HepG2 (cell line): ENCODE measurements around the gene CREB3. TPM values are rescaled to one million over a fixed set of nuclear protein-coding genes. Genes with fewer than 3 reads are reported as not detected.

Experiments used
- BCL3 ChIP-seq: sonication (generic); formaldehyde crosslinking; IDR thresholded peaks from 2 replicates; pipeline ENCODE4 v1.5.1; 2020; ENCODE audit warnings: mild to moderate bottlenecking, missing genetic modification reagents, moderate library complexity
- BRF2 ChIP-seq: sonication (generic); formaldehyde crosslinking; IDR thresholded peaks from 2 replicates; pipeline ENCODE4 v1.8.1; 2022; ENCODE audit warnings: mild to moderate bottlenecking, missing genetic modification reagents
- DBP ChIP-seq: sonication (generic); formaldehyde crosslinking; IDR thresholded peaks from 2 replicates; pipeline ENCODE4 v1.4.0; 2020; ENCODE audit warnings: missing genetic modification reagents; ENCODE audit errors: not compliant biosample characterization
- E2F1 ChIP-seq: sonication (generic); formaldehyde crosslinking; IDR thresholded peaks from 2 replicates; pipeline ENCODE4 v1.5.0; 2020; ENCODE audit warnings: missing genetic modification reagents
- HMGXB4 ChIP-seq, 2 experiments: sonication (generic) in 1 of 2; formaldehyde crosslinking in 1 of 2; IDR thresholded peaks; 2 replicates each; pipeline versions ENCODE4 v1.4.0 to v1.6.1; 2018 to 2020; ENCODE audit warnings: missing genetic modification reagents in 2 of 2, borderline replicate concordance in 1 of 2, low read depth in 1 of 2, mild to moderate bottlenecking in 1 of 2, missing biosample characterization in 1 of 2
- HOXA7 ChIP-seq: sonication (generic); formaldehyde crosslinking; IDR thresholded peaks from 2 replicates; pipeline ENCODE4 v1.8.1; 2022; ENCODE audit warnings: mild to moderate bottlenecking, missing genetic modification reagents, moderate library complexity
- MYNN ChIP-seq: sonication (generic); formaldehyde crosslinking; IDR thresholded peaks from 2 replicates; pipeline ENCODE4 v1.4.0; 2020; ENCODE audit warnings: mild to moderate bottlenecking, low read depth, missing genetic modification reagents
- PITX1 ChIP-seq: sonication (generic); formaldehyde crosslinking; IDR thresholded peaks from 2 replicates; pipeline ENCODE4 v1.5.1; 2020; ENCODE audit warnings: mild to moderate bottlenecking, missing genetic modification reagents
- RBAK ChIP-seq: sonication (generic); formaldehyde crosslinking; IDR thresholded peaks from 2 replicates; pipeline ENCODE4 v1.5.1; 2020; ENCODE audit warnings: mild to moderate bottlenecking, missing genetic modification reagents
- RFX1 ChIP-seq: fragments of 450-650 bp; IDR thresholded peaks from 2 replicates; pipeline ENCODE4 v1.6.1; 2017
- SP5 ChIP-seq: IDR thresholded peaks from 2 replicates; pipeline ENCODE4 v1.6.1; 2016; ENCODE audit warnings: low read depth, borderline replicate concordance
- ZBTB25 ChIP-seq: IDR thresholded peaks from 2 replicates; pipeline ENCODE4 v1.6.1; 2018; ENCODE audit warnings: missing genetic modification reagents
- ZBTB44 ChIP-seq: sonication (generic); formaldehyde crosslinking; IDR thresholded peaks from 2 replicates; pipeline ENCODE4 v1.4.0; 2020; ENCODE audit warnings: missing genetic modification reagents
- ZFX ChIP-seq: sonication (generic); formaldehyde crosslinking; IDR thresholded peaks from 2 replicates; pipeline ENCODE4 v1.4.0; 2020; ENCODE audit warnings: mild to moderate bottlenecking, low read depth, missing genetic modification reagents, moderate library complexity
- ZKSCAN1 ChIP-seq: fragments of 150-350 bp; IDR thresholded peaks from 2 replicates; pipeline ENCODE4 v1.6.1; 2014; ENCODE audit warnings: low read length
- ZNF101 ChIP-seq: sonication (generic); formaldehyde crosslinking; IDR thresholded peaks from 2 replicates; pipeline ENCODE4 v1.4.0; 2020; ENCODE audit warnings: mild to moderate bottlenecking, low read depth, missing genetic modification reagents, borderline replicate concordance
- ZNF251 ChIP-seq: sonication (generic); formaldehyde crosslinking; IDR thresholded peaks from 2 replicates; pipeline ENCODE4 v1.9.0; 2021; ENCODE audit warnings: mild to moderate bottlenecking, missing genetic modification reagents
- ZNF589 ChIP-seq: sonication (generic); formaldehyde crosslinking; conservative IDR thresholded peaks from 2 replicates; pipeline ENCODE4 v1.8.0; 2022; ENCODE audit warnings: mild to moderate bottlenecking, moderate library complexity, missing genetic modification reagents
- ZNF709 ChIP-seq: sonication (generic); formaldehyde crosslinking; IDR thresholded peaks from 2 replicates; pipeline ENCODE4 v1.5.0; 2020; ENCODE audit warnings: mild to moderate bottlenecking, missing genetic modification reagents
- polyA plus RNA-seq, 8 experiments: library from polyadenylated mRNA; depleted of rRNA in 3 of 8; stranded (reverse) in 7 of 8; unstranded in 1 of 8; fragments of >200 nt; fragmentation: Illumina TruSeq in 4 of 8; extraction: Trizol in 4 of 8; gene quantifications; 2 replicates each; pipeline versions ENCODE4 v1.2.1 to v1.2.3, GENCODE V29; 2011 to 2016; ENCODE audit warnings: low read depth in 4 of 8, missing spikeins in 1 of 8, mixed read lengths in 1 of 8; ENCODE audit not compliant: insufficient read depth in 1 of 8
- total RNA-seq, 5 experiments: library from RNA; depleted of rRNA; stranded (reverse); fragments of >200 nt; fragmentation: Illumina TruSeq; extraction: Trizol; gene quantifications; 2 replicates each; pipeline ENCODE4 v1.2.3, GENCODE V29; 2016; ENCODE audit warnings: low read depth in 1 of 5

Gene CREB3
- total and polyA plus RNA-seq, 2 of the 13 experiments (the other 11 are each of a cell fraction or from before 2014, with no cell fraction given): 11.1 to 34.2 TPM

- TF ChIP-seq ZFX (peak; percentile 88), PITX1 (CRISPR knock-in tag) (no peak), BRF2 (CRISPR knock-in tag) (peak; percentile 81; the same call in 1 of the 2 replicates), HOXA7 (CRISPR knock-in tag) (no peak), ZBTB44 (CRISPR knock-in tag) (no peak), ZNF251 (CRISPR knock-in tag) (no peak), E2F1 (CRISPR knock-in tag) (peak; percentile 91), ZNF709 (0 out of 2 replicates have a peak, but pooled peaks have one; percentile 35), RBAK (CRISPR knock-in tag) (no peak), ZKSCAN1 (no peak), SP5 (CRISPR knock-in tag) (no peak; the same call in 1 of the 2 replicates), ZNF589 (CRISPR knock-in tag) (peak; percentile 52; the same call in 1 of the 2 replicates), HMGXB4 (CRISPR knock-in tag; IDR thresholded peaks at IDR 0.05; ENCODE audit: borderline replicate concordance in 1 of 2, low read depth in 1 of 2) (peak; percentile 92), BCL3 (peak; percentile 80; the same call in 1 of the 2 replicates), ZNF101 (CRISPR knock-in tag) (no peak), DBP (CRISPR knock-in tag) (no peak), MYNN (CRISPR knock-in tag) (no peak), RFX1 (no peak), ZBTB25 (CRISPR knock-in tag) (peak; percentile 99)
These were observed at the start of gene CREB3, which contains the start of gene TLN1 (continued) for GRCh38 chr9:35732185-35732799.
